Activated T-cell treated with anti-CD3 and anti-CD28 coated beads, Interleukin-2, amount 50 U/mL, for 4 hours (primary cell): ENCODE measurements around the gene VPREB3. TPM values are rescaled to one million over a fixed set of nuclear protein-coding genes. Genes with fewer than 3 reads are reported as not detected.

Experiments
- ATAC-seq, 2 donors: fragments of 200-7000 bp; cut with Tn5 transposase; one replicate each; pipeline ENCODE4 v1.10.0; 2021
- DNase-seq: peaks from one replicate; pipeline ENCODE4 v3.0.0-alpha.2; 2020
- H3K27me3 Mint-ChIP-seq: one replicate; pipeline ENCODE4 v1.8.0; 2021; ENCODE audit warnings: low read depth, mixed read lengths
- H3K36me3 Mint-ChIP-seq: one replicate; pipeline ENCODE4 v1.8.0; 2022; ENCODE audit warnings: mixed read lengths; ENCODE audit not compliant: insufficient read depth
- H3K4me1 Mint-ChIP-seq: one replicate; pipeline ENCODE4 v1.8.0; 2021; ENCODE audit warnings: low read depth, mixed read lengths
- H3K4me3 Mint-ChIP-seq: one replicate; pipeline ENCODE4 v1.8.0; 2021; ENCODE audit warnings: mild to moderate bottlenecking, moderate library complexity, mixed read lengths
- H3K9me3 Mint-ChIP-seq: one replicate; pipeline ENCODE4 v1.8.0; 2021; ENCODE audit warnings: mixed read lengths
- total RNA-seq, 3 donors: library from RNA; stranded (reverse); gene quantifications; one replicate each; pipeline ENCODE4 v1.2.1, GENCODE V29; 2021

Gene VPREB3
- total RNA-seq, 3 donors from 2014 or later: not detected

DNA sequence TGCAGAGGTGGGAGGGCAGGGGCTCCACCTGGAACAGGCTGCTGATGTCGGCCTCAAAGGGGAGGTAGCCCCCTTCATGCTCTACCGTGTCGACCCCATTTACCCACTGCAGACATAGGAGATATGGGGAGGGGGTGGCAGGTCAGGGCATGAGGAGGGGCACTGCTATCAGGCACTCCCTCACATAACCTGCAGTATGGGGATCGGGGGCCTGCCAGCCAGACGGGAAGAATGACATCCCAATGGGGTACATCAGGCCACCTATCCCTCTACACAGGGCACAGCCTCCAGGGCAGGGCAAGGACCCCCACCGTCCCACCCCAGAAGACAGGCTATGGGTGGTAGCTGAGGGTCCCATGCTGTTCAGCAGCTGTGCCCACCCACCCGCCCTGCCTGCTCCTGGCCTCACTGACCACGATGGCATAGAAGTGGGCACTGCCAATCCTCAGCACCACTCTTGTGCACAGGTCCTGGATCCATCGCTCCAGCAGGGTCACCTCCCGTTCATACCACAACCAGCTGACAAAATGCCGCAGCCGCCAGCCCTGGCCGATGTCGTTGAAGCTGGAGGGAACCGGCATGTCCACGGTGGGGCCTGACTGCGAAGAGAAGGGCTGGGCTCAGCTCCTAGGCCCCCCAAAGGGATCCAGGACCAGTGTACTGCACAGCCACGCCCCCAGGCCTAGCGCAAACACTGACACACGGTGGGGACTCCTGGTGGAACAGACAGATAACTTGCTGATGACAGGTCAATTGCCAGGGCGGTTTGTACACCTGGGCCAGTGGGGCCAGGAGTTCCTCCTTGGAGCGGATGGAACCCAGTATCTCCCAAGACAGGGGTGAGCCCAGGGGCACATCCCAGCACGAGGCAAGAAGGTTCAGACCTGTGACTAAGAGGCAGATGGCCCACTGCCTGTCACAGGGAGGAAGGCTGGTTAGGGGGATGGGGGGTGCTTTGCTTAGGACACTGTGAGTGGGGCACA is 39.3 kb downstream of the VPREB3 start:
- Mint-ChIP-seq H3K36me3 (peaks cover 24% of the 10 kb centered on the region), H3K9me3 (no peaks in the 10 kb centered on the region), H3K4me3 (peak overlapping the region; percentile 77), H3K4me1 (peaks cover 20% of the 10 kb centered on the region), H3K27me3 (no peaks in the 10 kb centered on the region)
- DNase-seq: no peak
- no peak for ATAC-seq

DNA sequence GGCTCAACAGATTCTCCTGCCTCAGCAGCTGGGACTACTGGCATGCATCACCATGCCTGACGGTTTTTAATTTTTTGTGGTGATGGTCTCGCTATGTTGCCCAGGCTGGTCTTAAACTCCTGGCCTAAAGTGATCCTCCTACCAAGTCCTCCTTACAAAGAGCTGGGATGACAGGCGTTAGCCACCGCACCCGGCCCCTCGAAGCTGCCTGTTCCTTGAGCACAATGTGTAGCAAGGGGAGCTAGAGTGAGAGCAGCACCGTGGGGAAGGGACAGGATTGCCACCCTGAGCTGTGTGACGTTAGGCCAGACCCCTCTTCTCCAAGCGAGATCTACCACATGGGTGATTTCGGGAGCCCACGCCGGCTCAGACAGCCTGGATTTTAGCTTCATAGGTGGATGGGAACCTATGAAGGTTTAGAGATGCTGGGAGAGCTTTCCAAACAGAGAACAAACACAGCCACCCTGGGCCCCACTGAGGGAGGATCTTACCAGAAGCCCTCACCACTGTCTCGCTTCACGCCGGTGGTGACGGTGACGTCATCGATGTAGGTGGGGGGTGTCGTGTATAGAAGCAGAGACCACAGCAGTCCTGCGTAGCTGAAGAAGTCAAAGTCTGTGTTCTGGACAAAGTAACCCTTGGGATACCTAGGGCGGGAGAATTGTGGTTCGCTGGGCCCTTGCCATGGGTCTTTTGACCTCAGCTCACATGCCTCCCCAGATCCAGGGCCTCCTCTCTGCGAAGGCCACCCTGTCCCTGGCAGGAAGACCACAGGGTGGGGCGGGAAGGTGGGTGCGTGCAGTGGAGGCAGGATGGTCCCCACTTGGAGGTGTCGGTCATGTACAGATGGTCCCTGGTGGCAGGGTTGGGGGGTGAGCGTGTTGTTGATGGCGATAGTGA is 40.3 kb downstream of the VPREB3 start:
- Mint-ChIP-seq H3K36me3 (peaks cover 33% of the 10 kb centered on the region), H3K9me3 (no peaks in the 10 kb centered on the region), H3K27me3 (no peaks in the 10 kb centered on the region), H3K4me1 (peaks cover 28% of the 10 kb centered on the region), H3K4me3 (no peak overlapping the region)
- DNase-seq: no peak
- ATAC-seq: no peak

DNA sequence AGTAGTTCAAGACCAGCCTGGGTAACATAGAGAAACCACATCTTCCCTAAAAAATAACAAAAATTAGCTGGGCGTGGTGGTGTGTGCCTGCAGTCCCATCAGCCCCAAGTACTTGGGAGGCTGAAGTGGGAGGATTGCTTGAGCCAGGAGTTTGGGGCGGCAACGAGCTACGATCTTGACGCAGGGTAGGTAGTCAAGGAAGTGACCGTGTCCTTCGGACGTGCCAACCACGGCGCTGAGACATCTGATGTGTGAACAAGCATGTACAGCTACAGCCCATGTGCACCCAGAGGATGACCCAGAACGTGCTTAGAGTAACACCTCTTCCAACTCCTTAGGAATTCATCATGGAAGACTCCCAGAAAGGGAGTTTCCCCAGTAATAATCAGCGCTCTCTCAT is 42.0 kb downstream of the VPREB3 start:
- Mint-ChIP-seq H3K36me3 (peaks cover 47% of the 10 kb centered on the region), H3K4me3 (no peak overlapping the region), H3K4me1 (peaks cover 39% of the 10 kb centered on the region), H3K27me3 (no peaks in the 10 kb centered on the region), H3K9me3 (no peaks in the 10 kb centered on the region)
- no peak for ATAC-seq
- DNase-seq: no peak

DNA sequence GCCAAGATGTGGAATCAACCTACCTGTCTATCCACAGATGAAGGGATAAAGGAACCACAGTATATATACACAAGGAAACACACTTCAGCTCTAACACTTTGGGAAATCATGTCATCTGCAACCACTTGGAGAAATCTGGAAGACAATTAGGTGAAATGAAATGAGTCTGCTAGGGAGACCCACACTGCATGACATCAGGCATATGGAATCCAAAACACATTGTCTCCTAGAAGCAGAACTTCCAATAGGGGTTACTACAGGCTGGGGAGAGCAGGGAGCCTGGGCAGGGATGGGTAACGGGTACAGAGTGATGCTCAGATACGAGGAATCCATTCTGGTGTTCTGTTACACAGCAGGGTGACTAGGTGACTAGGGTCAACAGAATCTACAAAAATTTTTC is 45.1 kb downstream of the VPREB3 start:
- Mint-ChIP-seq H3K36me3 (peaks cover 75% of the 10 kb centered on the region), H3K4me3 (no peak overlapping the region), H3K9me3 (no peaks in the 10 kb centered on the region), H3K27me3 (no peaks in the 10 kb centered on the region), H3K4me1 (peaks cover 52% of the 10 kb centered on the region)
- DNase-seq (no peak), ATAC-seq (no peak)

DNA sequence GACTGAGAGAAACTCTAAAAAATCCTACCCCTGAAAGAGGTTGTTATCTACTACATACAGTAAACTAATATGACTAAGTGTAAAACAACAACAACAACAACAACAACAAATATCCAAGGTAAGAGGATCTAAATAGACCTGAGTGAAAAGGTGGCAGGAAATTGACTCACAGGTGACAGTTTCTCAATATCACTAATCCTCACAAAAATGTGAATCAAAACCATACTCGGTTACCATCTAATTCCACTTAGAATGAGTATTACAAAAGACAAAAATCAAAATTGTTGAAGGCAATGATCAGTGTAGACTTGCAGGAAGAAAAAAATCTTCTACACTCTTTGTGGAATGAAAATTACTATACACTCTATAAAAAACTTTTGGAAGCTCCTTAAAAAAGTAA is 46.0 kb downstream of the VPREB3 start:
- Mint-ChIP-seq H3K27me3 (no peaks in the 10 kb centered on the region), H3K9me3 (no peaks in the 10 kb centered on the region), H3K36me3 (peaks cover 75% of the 10 kb centered on the region), H3K4me1 (peaks cover 54% of the 10 kb centered on the region), H3K4me3 (no peak overlapping the region)
- ATAC-seq (peak; percentile 33 to 45), DNase-seq (no peak)

DNA sequence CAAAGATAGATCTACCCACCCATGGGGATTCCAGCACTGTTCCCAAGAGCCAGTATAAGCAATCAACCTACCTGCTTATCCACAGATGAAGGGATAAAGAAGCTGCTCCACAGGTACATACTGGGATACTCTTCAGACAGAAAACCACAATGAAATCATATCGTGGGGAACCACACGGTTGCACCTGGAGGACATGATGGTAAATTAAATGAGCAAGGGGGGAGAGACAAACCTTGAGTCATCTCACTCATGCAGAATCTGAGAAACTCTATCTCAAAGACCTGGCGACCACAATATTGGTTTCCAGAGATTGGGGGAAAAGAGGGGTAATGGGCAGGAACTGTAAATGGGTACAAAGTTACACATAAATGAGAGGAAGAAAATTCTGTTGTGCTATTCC is 48.9 kb downstream of the VPREB3 start:
- no peaks in the 10 kb centered on the region for H3K9me3 Mint-ChIP-seq
- H3K27me3 Mint-ChIP-seq: no peaks in the 10 kb centered on the region
- H3K4me1 Mint-ChIP-seq: peaks cover 69% of the 10 kb centered on the region
- peaks cover 88% of the 10 kb centered on the region for H3K36me3 Mint-ChIP-seq
- ATAC-seq (peak; percentile 74 to 80), DNase-seq (no peak)
- peak overlapping the region; percentile 7 for H3K4me3 Mint-ChIP-seq

DNA sequence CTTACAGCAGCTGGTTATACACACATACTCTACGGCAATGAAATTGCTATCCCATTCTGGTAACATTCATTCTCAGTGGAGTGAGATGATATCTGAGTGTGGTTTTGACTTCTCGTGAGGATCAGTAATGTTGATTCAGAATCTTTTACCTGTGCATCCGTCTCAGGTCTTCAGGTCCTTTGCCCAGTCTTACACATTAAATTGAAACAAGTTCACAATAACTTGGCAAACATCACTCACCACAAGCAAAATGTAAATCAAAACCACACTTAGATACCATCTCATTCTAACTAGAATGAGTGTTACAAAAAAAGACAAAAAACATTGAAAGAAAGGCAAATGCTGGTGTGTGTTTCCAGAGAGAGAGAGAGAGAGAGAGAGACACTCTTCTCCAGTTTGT is 49.4 kb downstream of the VPREB3 start:
- Mint-ChIP-seq H3K4me3 (peak overlapping the region; percentile 7), H3K27me3 (no peaks in the 10 kb centered on the region), H3K36me3 (peaks cover 87% of the 10 kb centered on the region), H3K9me3 (no peaks in the 10 kb centered on the region), H3K4me1 (peaks cover 69% of the 10 kb centered on the region)
- peak; percentile 65 to 68 for ATAC-seq
- no peak for DNase-seq

DNA sequence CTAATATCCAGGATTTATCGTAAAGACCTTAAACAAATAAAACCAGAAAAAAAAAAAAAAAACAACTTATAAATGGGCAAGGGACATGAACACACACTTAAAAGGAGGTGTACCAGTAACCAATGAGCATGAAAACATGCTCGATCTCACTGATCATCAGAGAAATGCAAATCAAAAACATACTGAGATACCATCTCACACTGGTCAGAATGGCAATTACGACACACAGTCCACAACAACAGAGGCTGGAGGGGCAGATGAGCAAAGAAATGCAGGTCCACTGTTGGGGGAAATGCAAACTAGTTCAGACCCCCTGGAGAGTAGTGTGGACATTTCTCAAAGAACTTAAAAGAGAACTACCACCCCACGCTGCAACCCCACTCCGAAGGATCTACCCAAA is 50.2 kb downstream of the VPREB3 start:
- ATAC-seq (no peak), DNase-seq (no peak)
- no peaks in the 10 kb centered on the region for H3K27me3 Mint-ChIP-seq
- H3K4me3 Mint-ChIP-seq: no peak overlapping the region
- no peaks in the 10 kb centered on the region for H3K9me3 Mint-ChIP-seq
- H3K36me3 Mint-ChIP-seq: peaks cover 85% of the 10 kb centered on the region
- peaks cover 63% of the 10 kb centered on the region for H3K4me1 Mint-ChIP-seq

Other genes with a start within 250 kb of the VPREB3 start
- not detected for gene IGLL1, start 174.1 kb downstream of the VPREB3 start, total RNA-seq
- gene DRICH1, start 122.1 kb downstream of the VPREB3 start, total RNA-seq: under 1 TPM; 0.22 to 0.47 (median 0.30) TPM
- 1 to 10 TPM; 3.3 to 7.4 (median 4.1) TPM for gene RGL4, start 63.4 kb downstream of the VPREB3 start, total RNA-seq
- gene ZNF70, start 3.3 kb downstream of the VPREB3 start, total RNA-seq: 1 to 10 TPM; 2.3 to 3.0 (median 2.6) TPM
- gene C22orf15, start 8.6 kb upstream of the VPREB3 start, total RNA-seq: under 1 TPM in 2 of 3 donors, not detected in 1; 0.11 to 0.30 TPM
- gene CHCHD10, start 13.5 kb upstream of the VPREB3 start, total RNA-seq: 100 to 1,000 TPM; 113 to 204 (median 187) TPM
- 1 to 10 TPM in 1 of 3 donors, under 1 TPM in 2; 0.65 to 2.2 (median 0.69) TPM for gene MMP11, start 18.4 kb upstream of the VPREB3 start, total RNA-seq
- gene SMARCB1, start 32.5 kb upstream of the VPREB3 start, total RNA-seq: 100 to 1,000 TPM; 105 to 128 (median 109) TPM
- 1 to 10 TPM; 5.7 to 7.1 (median 6.9) TPM for gene DERL3, start 84.6 kb upstream of the VPREB3 start, total RNA-seq
- gene SLC2A11, start 103.5 kb upstream of the VPREB3 start, total RNA-seq: 1 to 10 TPM; 2.0 to 3.3 (median 2.4) TPM
- 1,000 to 10,000 TPM; 1,069 to 1,172 (median 1,160) TPM for gene MIF, start 140.0 kb upstream of the VPREB3 start, total RNA-seq
- not detected for gene GSTT2B, start 206.8 kb upstream of the VPREB3 start, total RNA-seq
- gene DDTL, start 212.5 kb upstream of the VPREB3 start, total RNA-seq: 1 to 10 TPM in 2 of 3 donors, not detected in 1; 2.2 to 3.0 TPM
- 100 to 1,000 TPM in 1 of 3 donors, 10 to 100 TPM in 2; 74.2 to 107 (median 85.1) TPM for gene DDT, start 220.0 kb upstream of the VPREB3 start, total RNA-seq
- gene GSTT2, start 225.7 kb upstream of the VPREB3 start, total RNA-seq: not detected